ENCODE results near the gene ZNF609. TPM values are rescaled to one million over a fixed set of nuclear protein-coding genes. Genes with fewer than 3 reads are reported as not detected.

Gene ZNF609
- total RNA-seq, 1 donor from 2014 or later = 21.7 TPM

- DNase-seq (ENCODE audit: low read depth, low spot score) = no peak
These were observed 257.5 kb downstream of the ZNF609 start for GRCh38 chr15:64717735-64718495.

GRCh38 chr15:64720188-64720587 is 259.8 kb downstream of the ZNF609 start:
- no peak for DNase-seq (ENCODE audit: low read depth, low spot score)

- no peak for DNase-seq (ENCODE audit: low read depth, low spot score)
These were observed 269.8 kb downstream of the ZNF609 start for GRCh38 chr15:64730151-64730550.

GRCh38 chr15:64731012-64731804 is 270.8 kb downstream of the ZNF609 start:
- no peak for DNase-seq (ENCODE audit: low read depth, low spot score)

- DNase-seq (ENCODE audit: low read depth, low spot score) = no peak
These were observed 271.4 kb downstream of the ZNF609 start for GRCh38 chr15:64731805-64732151.

- DNase-seq (ENCODE audit: low read depth, low spot score) = no peak
These were observed 271.9 kb downstream of the ZNF609 start for GRCh38 chr15:64732156-64732860.

Other genes starting within 250 kb of the ZNF609 start
- gene CSNK1G1, start 104.4 kb upstream of the ZNF609 start, total RNA-seq = 21.2 and 35.3 TPM in 2 replicates
- gene PCLAF, start 79.1 kb upstream of the ZNF609 start, total RNA-seq = 37.7 and 49.8 TPM in 2 replicates
- 12.1 and 14.5 TPM in 2 replicates for gene TRIP4, start 72.7 kb upstream of the ZNF609 start, total RNA-seq